HG03025 (cell line): ENCODE results near the gene UCP3.

Experiments
- ATAC-seq: cut with Tn5 transposase; IDR thresholded peaks from one replicate; pipeline ENCODE4 v1.9.1; 2021; ENCODE audit warnings: mild to moderate bottlenecking, moderate library complexity; ENCODE audit not compliant: unreplicated experiment, low FRiP score

The UCP3 gene

DNA sequence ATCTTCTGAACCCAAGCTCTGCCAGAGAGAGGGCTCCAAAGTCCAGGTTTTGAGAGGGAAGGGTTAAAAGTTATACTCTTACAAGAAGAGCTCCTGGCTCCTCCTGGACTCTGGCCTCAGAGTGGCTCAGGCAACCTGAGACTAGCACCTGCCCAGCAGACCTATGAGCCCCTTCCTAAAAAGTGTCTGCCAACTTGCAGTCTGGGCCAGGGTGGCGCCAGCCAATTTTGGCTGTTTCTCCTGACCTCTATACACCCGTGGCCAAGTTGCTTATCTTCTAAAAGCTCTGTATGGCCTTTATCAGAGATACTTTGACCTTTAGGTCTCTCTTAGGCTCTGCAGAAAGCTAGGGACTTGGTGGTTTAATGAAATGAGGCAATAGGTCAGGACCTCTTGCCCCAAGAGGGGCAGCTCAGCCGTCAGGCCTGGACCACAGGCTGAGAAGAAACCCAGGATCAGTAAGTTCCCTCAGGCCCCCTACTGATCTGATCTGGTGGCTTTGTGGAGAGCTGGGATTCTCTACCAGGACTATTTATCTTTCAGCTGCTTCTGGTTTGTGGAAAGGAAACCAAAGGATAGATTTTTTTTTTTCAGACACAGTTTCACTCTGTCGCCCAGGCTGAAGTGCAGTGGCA is 10.3 kb upstream of the UCP3 start:
- ATAC-seq, result no peak

DNA sequence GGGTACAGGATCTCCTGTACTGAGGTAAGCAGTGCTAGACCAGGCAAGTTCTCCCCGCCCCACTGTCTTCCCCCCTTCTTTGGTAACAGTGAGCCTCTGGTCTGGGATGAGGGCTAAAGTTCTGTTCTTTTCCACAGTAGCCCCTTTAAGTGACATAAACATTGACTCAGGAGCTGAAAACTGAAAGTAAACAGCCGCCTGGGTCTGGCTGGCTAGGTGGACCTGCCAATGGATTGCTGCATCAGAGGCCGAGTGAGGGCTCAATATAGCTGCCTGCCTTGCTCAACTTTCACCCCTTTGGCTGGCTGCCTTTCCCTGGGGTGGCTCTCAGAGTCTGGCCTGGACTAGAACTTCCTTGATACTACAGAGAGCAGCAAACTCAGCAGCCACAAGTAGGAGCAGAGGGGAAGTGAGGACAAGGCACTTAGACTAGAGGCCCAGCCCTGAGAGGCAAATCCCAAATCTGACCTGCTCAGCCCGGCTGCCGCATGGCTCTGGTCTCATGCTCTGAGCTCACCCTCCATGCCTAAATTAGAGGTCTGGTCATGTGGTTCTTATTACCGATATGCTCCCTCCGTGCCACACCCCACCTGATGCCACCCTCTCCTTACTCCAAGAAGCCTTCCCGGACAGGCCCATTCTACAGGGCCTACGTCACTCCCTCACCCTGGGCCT is 9.6 kb upstream of the UCP3 start:
- ATAC-seq, result no peak

DNA sequence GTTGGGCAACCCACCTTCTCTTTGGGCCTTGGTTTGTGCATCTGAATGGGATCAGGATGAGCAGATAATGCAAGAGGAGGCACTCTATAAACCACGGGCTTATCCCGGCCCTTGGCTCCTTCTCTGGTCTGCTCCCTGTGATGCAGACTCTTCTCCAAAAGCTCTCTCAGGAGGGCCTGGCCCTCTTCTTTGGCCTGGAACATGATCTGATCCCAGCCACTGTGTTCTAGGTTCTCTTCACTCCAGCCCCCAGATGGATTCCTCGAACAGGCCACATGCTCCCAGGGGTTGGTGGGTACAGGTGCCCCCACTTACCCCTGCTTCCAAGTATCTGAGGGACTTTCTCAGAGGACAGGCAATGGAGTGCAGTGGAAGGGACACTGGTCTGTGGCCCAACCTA is 8.7 kb upstream of the UCP3 start:
- no peak for ATAC-seq

DNA sequence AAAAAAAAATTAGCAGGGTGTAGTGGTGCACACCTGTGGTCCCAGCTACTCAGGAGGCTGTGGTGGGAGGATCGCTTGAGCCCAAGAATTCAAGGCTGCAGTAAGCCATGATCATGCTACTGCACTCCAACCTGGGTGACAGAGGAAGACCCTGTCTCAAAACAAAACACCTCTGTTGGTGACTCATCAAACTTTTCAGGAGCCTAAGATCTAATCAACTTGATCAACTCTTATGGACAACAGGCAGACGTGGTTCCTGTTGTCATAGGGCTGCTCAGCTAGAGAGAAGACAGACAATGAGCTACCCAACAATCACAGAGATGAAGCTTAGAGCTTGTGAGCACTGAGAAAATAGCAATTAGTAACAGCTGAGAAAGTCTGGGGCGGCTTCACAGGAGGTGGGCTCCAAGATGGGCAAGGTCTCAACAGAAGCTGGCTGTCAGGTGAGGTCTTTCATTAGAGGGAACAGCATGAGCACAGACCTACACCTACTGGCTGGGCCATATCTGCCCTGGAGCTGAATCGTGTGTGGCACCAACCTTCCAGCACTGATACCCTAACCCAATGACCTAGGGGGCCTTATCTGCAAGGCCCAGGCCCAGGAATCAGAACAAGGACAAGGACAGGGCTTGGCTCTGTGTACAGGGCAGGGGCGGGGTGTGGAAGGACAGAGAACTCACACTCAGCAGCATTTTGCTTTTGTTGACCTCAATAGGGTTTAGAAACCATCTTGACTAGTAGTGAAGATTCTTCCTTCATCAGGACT is 7.2 kb upstream of the UCP3 start:
- ATAC-seq, result no peak

DNA sequence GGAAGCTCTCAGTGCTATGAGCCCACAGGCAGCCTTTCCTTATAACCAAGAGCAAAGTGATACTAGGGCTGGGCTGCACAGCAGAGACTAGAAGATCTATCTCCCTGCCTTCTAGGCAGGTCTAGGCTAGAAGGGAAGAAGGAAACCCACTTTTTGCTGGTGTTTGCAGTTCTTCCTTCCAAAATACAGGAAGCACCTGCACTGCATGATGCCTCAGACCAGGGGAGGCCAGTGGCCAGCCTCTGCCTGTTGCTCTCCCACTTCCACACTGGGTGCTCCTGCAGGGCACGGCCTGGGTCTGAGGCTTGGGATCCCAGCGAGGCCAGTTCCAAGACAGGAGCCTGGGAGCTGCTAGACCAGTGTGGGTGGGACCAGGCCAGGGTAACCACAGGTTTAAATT is 6.0 kb upstream of the UCP3 start:
- ATAC-seq, result no peak

DNA sequence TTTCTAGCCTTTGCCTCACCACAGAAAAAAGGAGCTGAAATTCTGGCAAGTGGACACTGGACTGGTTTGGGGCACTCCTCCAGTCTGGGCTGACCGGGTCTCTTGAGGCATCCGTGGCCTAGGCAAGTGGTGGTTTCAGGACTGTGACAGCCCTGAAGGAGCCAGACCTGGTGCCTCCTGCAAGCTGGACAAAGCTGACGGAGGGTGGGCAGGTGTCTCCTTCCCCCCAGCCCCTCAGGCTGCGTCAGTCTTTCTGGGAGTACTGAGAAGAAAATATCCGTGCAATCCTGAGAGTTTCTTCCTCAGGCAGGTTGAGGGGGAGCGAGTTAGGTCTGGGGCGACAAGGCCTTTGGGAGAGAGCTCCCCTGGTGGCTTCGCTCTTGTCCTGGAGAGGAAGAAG is 4.3 kb upstream of the UCP3 start:
- no peak for ATAC-seq

DNA sequence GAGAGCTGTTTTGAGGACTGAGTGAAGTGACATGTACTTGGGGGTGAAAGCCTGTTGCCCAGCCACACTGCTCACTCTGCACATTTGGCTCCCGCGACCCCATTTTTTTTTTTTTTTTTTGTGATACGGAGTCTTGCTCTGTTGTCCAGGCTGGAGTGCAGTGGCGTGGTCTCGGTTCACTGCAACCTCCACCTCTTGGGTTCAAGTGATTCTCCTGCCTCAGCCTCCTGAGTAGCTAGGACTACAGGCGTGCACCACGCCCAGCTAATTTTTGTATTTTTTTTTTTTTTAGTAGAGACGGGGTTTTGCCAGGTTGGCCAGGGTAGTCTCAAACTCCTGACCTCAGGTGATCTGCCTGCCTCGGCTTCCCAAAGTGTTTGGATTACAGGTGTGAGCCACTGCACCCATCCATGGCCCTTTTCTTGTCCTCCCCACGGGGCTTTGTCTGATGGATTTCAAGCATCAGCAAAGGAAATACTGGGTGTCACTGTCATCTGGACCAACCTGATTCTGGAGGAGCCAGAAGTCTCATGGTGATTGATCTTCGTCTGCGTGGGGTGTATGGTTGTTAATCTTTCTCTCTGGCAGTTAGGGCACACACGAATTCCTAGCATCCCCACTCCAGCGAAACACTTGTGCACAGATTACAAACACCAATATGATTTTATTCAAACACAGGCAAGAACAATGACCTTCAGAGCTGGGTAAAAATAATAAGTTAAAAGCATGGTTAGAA is 3.4 kb upstream of the UCP3 start:
- no peak for ATAC-seq

DNA sequence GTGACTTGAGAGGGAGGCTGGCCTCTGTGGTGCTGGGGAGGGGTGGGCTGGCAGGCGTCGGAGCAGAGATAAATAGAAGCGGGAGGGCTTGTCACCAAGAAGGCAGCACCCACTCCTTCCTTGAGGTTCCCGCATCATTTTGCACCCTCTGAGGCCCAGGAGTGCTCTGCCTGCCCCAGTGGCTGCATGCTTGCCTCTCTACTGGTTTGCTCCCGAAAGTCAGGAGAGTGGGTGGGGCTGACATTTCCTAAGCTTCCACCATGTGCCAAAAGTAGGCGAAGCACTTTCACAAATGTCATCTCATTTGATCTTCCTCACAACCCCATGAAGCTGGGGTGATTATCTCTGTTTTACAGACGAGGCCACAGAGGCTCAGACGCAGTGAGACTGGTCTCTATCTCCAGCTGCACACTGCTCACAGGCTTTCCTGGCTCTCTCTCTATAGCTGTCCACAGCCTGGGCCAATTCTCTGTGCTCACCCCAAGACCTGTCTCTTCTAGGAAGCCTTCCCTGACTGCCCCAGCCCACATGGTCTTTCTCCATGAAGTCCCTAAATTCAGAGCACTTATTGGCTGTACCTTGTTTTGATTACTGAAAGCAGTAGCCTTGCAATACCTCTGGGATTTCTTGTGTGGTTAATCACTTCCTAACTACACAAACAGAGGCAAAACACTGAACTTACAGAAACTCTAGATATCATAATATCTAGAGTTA is 2.6 kb upstream of the UCP3 start:
- no peak for ATAC-seq

DNA sequence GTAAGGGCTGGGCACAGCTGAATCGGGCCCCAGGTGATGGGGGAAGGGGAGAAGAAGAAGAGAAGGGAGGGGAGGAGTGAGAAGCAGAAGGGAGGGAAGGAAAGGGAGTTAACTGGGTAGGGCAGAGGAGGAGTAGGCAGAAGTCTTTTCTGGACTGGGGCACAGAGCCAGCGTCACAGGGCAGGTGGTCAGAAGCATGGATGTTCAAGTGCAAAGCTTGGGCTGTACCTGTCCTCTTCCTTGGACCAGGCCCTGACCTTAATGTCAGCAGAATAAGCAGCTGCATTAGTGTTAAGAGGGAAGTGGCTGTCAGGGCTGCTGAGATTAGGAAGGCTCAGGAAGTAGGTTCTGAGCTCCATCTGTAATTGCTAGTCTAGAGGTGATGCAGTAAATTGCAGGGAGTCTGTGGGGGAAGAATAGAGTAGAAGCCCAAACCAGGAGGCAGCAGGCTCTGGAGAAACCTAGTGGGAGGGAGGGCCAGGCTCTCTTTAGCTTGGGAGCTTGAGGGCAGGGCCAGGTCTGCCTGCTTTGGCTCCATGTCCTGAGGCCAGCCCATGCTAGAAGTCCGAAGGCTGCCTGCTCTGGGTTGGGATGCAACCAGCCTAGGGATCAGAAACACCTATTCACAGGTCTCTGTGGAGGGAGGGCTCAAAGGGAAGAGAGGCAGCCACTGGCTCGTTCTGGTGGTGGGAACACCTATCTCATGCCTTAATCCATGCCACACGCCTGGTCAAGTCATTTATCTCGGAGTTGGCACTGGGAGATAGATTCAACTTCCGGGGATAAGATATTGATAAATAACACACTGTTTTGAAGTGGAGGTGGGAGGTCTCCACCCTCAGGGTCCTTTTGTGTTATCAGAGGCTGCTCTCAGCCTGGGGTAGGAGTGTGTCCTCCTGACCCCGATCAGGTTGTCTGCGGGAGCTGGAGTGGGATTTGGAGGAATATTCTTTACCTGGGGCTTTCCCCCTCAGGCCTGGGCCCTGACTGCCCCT is 1.7 kb upstream of the UCP3 start:
- ATAC-seq, result no peak

DNA sequence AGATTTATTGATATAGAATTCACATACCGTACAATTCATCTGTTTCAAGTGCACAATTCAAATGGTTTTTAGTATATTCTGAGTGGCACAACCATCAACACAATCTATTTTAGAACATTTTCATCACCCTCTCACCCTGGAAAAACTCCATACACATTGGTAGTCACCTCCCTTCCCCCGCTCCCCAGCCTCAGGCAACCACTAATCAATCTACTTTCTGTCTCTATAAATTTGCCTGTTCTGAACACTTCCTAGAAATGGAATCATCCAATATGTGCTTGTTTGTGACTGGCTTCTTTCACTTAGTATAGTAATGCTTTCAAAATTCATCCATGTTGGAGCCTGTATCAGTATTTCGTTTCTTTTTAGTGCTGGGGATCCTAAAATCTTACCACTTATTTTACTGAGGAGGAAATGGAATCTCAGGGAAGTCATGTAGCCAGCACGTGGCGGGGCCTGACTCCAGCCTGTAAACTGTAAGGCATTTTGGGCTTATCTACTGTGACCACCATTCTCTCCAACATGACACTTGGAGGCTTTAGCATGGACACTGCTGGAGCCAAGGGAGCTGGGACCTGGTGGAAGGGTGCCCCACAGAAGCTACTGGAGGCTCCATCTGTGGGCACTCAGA is 905 bp upstream of the UCP3 start:
- ATAC-seq, result no peak

DNA sequence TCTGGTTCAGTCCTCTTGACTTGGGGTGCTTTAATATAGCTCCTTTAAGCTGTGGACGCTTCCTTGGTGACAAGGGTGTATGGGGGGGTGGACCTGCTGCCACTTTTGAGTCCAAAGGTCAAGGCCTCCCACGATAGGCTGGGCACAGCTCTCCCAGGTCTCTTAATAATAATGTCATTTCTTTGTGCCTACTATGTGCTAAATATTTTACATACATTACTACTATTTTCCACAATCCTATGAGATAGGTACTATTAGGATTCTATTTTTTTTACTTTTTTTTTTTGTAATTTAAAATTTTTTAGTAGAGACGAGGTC is 304 bp upstream of the UCP3 start:
- ATAC-seq, result no peak

DNA sequence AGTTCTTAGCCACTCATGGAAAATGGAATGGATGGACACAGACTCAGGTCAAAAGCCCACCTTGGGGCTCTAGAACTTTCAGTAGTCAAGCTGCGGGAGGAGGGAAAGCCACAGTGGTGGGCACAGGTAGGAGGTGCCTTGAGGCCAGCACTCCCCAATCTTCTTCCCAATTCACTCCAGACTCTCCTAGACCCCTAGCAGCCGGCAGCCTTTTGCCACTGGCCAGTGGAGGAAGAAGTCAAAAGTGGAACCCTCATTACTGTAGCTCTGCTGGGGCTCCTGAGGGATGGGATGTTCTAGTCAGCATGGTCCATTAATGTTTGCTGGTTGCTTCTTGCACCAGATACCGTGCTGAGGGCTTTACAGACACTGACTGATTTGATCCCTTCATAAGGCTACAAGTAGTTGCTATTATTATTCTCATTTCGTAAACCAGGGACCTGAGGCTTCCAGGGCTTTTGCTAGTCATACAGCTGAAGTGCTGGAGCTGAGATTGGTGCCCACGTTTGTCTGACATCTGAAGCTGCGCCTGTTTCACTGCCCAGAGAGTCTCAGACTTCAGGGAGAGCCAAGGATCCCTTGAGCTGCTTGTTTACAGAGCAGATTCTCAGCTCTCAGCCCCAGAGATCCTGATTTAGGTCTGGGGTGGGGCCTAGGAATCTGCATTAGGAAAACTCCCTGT is 1.1 kb downstream of the UCP3 start:
- ATAC-seq, result no peak

DNA sequence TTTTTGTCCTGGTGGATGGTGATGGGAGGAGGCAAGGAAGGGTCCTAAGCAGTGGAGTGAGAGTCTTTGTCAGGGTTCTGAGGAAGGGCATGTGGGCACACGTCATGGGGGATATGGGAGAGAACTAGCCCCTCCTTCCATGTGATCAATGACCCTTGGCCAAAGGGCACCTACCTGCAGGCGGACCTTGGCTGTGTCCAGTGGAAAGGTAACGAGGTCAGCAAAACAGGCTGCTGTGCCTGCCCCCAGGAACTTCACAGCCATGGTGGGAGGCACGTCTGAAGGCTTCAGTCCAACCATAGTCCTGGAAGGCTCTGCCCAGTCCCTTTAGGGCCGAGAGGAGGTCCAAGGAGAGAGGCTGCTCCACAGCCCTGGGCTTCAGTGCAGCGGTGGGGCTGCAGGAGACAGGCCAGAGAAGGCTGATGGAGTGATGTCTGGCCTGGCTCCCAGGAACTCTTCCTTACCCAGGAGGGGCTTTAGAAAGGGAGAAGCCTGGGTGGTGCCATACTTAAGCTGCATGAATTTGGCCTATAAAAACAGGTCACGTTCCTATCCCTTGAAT is 2.1 kb downstream of the UCP3 start:
- no peak for ATAC-seq

DNA sequence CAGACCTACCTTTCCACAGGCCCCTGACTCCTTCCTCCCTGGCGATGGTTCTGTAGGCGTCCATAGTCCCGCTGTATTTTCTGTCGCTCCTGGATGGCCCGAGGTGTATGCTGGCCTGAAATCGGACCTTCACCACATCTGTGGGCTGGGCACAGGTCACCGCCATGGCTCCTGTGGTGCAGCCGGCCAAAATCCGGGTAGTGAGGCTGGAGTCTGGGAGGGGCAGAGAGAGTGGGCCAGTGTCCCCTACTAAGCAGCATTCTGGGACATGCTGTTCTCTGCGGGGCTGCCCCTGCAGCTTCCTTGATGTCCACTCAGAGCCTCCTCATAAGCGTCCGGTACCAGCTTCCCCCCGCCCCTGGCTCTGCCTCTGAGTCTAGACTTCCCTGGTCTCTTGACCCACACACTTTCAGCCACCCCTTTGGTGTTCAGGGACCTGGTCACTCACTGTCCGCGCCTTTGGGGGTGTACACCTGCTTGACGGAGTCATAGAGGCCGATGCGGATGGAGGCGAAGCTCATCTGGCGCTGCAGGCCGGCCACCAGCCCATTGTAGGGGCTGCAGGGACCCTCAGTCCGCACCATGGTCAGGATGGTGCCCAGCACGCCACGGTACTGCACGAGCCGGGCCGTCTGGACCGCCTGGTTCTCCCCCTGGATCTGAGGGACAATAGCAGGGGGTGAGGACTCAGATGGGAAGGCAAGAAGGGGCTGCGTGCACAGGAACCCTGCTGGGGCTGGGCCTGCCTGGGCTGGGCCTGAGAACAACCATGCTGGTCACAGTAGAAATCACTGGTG is 3.0 kb downstream of the UCP3 start:
- no peak for ATAC-seq

DNA sequence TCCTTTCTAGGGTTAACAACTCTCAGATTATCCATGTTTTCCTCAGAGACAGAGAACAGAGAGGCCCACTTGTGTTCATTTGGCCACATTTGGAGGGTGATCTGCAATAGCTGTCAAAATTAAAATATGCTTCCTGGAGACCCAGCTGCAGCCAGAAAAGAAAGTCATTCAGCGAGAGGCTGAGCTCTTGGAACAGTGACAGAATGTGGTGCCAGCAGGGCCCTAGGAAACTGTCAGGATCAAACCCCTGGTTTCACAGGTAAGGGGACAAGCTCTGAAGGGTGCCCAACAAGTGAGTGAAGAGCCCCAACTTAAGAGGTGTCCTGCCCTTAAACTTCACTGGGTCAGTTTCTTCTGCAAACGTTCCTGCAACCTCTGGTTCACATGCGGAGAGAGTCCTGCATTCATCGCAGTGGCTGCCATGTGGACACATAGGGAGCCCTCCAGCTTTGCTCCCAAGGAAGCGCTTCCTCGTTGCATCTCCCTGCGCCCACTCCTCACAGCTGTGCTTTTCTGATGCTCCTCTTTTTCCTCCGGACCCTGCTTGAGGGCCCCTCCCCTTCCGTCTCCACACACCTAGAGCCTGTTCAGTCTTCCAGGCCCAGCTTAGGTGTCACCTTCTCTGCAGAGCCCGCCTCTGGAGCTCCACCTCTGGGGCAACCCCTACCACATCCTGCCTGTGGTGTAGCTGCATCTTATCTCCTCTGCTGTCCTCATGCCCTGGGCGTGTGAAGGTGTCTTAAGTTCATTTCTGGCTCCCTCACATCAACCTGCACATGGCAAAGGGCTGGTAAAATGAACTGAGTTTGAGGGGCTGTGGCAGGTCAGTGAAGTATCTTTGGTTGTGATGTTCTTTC is 3.9 kb downstream of the UCP3 start:
- no peak for ATAC-seq

DNA sequence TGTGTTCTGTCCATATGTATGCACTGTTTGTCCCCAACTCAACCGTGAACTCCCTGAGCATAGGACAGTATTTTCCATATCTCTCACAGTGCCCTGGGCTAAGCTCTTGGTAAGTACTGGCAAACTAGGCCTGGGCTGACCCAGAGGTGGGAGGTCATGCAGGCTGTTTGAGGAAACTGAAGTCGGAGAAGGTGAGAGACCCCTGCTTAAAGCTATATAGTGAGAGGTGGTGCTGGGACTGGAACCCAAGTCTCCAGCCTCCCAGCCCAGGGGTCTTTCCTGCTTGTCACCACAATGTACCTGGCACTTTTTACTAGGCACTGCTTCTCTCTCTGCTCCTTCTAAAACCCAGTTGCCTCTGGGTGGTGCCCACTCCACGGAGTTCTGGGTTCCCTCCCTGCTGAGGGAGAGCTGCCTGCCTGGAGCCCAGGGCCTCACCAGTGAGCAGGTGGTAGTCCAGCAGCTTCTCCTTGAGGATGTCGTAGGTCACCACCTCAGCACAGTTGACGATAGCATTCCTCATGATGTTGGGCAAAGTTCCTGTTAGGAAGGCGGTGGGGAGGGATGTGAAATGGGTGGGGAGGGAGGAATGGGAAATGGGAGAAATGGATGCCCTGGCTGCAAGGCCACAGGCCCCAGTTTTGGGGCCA is 4.7 kb downstream of the UCP3 start:
- ATAC-seq, result no peak
